Measurements from ENCODE around the gene SRCAP. TPM values are rescaled to one million over a fixed set of nuclear protein-coding genes. Genes with fewer than 3 reads are reported as not detected.

Gene SRCAP
- total RNA-seq, 2 donors from 2014 or later = 27.5 to 30.0 TPM

DNA sequence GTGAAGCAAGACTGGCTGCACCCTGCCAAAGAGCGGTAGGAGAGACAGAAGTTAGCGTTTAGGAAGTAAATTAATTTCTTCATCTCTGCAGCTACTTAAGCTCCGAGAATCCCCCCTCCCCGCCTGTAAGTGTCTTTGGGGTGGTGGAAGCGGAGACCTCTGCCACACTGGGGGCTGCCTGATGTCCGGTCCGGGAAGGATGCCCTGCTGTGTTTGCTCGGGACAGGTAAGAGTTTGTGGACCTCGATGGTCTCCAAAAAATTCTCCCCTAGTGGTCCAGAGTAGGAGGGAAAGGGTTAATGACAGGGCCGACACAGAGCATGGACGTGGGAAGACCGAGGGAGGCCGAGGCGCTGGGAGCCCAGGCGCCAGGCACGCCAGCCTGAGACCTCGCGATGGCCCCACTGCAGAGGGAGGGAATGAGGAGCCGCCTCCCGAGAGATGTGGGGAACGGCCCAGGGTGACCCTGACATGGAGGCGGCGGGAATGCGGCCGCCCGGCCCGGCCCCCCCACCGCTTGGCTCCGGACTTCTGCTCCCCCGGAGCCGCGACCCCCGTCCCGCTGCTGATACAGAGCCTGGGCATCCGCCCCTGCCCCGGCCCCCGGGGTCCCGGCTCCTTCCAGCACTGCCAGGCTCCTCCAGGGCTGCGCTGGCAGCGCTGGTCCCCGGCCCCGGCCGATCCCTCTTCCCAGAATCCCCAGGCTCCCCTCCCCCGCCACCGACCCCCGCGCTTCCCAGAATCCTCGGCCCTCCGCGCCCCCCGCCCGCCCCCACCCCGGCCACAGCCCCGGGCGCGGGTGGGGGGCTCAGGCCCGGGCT, 87.4 kb downstream of the SRCAP start:
- TF ChIP-seq CTCF (IDR thresholded peaks at IDR 0.05) (no peak), POLR2A (IDR thresholded peaks at IDR 0.05) (no peak)
- DNase-seq (peak in 3 of 4 donors; percentile 35 to 43 (median 35)), ATAC-seq (peak; percentile 50)
- no peaks in the 10 kb centered on the region for H3K9me3 ChIP-seq
- WGBS, 2 donors = 7 to 13% methylated on average over 24 to 28 of the region's 57 CpGs
- intact Hi-C loops (cut with DNase I) = no loop called here
- peak overlapping the region; percentile 55 to 89 (median 80) for H3K27ac ChIP-seq
- peak overlapping the region; percentile 95 to 99 for H3K4me3 ChIP-seq
- H3K36me3 ChIP-seq (replicated peaks in 1 of 2; ENCODE audit: insufficient read depth in 1 of 2, low read depth in 2 of 2) = peaks cover 0 to 7% of the 10 kb centered on the region in 2 donors
- peaks cover 21% of the 10 kb centered on the region for H3K4me1 ChIP-seq
- H3K27me3 ChIP-seq = no peaks in the 10 kb centered on the region

- H3K4me3 ChIP-seq = peak within 1 kb of the TSS; percentile 95 to 99
- H3K4me1 ChIP-seq = peaks cover 21% of the 10 kb centered on the region
- H3K36me3 ChIP-seq (replicated peaks in 1 of 2; ENCODE audit: insufficient read depth in 1 of 2, low read depth in 2 of 2) = peaks cover 0 to 6% of the 10 kb centered on the region in 2 donors
- peak; percentile 73 to 77 (median 76) for DNase-seq
- H3K9me3 ChIP-seq = no peaks in the 10 kb centered on the region
- peak in 2 of 7 experiments; percentile 8 to 26 for TF ChIP-seq CTCF (IDR thresholded peaks at IDR 0.05)
- TF ChIP-seq POLR2A (IDR thresholded peaks at IDR 0.05) = peak in 2 of 3 donors; percentile 31 to 51
- H3K27me3 ChIP-seq = no peaks in the 10 kb centered on the region
- peak within 1 kb of the TSS; percentile 55 to 89 (median 80) for H3K27ac ChIP-seq
- ATAC-seq = peak; percentile 87
- WGBS, 2 donors = 0% methylated on average over 3 to 35 of the region's 37 CpGs
- intact Hi-C loops (cut with DNase I) = no loop called here
Observed at GRCh38 chr16:30786936-30787612, 88.1 kb downstream of the SRCAP start, which contains the start of gene ZNF629. Gene ZNF629, minus strand, starts transcription at chr16:30787205. Its CDS starts 2,723 bp downstream, at chr16:30784482.

DNA sequence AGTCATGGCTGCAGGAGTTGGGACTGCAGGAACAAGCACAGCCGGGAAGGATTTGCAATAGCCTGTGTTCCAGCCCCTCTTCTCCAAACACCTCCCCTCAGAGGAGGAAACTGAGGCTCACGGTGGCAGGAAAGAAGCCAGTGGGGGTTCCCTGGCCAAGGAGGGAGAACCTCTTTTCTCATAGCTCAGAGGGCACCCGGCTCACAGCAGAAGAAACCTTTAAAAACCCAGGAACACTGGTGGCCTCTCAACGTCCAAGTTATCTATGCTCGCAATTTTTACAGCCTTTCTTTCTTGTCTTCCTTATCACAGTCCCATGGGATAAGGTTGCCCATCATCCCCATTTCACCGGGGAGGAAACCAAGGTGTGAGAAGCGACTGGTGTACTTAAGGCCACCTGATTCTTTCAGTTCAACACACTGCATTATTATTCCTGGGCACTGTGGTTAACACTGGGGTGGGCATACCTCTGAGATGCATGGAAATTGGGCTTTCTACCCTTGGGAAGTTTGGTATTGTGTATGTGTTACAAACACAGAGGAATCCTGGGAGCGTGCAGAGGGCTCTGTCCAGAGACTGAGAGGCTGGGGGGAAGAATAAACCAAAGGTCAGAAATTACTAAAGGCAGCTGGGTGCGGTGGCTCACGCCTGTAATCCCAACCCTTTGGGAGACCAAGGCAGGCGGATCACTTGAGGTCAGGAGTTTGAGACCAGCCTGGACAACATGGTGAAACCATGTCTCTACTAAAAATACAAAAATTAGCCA, 88.8 kb downstream of the SRCAP start:
- 47% methylated on average over 11 of the region's 11 CpGs for WGBS, 2 donors
- H3K27ac ChIP-seq = peak overlapping the region in 3 of 4 donors; percentile 77 to 89 (median 83)
- TF ChIP-seq CTCF (IDR thresholded peaks at IDR 0.05) (peak in 2 of 7 experiments; percentile 15 to 24), POLR2A (IDR thresholded peaks at IDR 0.05) (no peak)
- peak overlapping the region; percentile 95 to 99 for H3K4me3 ChIP-seq
- H3K9me3 ChIP-seq = no peaks in the 10 kb centered on the region
- intact Hi-C loops (cut with DNase I) = no loop called here
- DNase-seq = no peak
- no peaks in the 10 kb centered on the region for H3K27me3 ChIP-seq
- peaks cover 21% of the 10 kb centered on the region for H3K4me1 ChIP-seq
- peaks cover 0 to 2% of the 10 kb centered on the region in 2 donors for H3K36me3 ChIP-seq (replicated peaks in 1 of 2; ENCODE audit: insufficient read depth in 1 of 2, low read depth in 2 of 2)
- peak; percentile 3 for ATAC-seq

Small RNAs within 50 kb of the gene (small RNA-seq; reads per million reads assigned to genes)
- gene RNU6-1043P (not detected), gene RNU6-416P (not detected), gene SNORA30 (not detected)

Other genes starting within 250 kb of the SRCAP start
- gene ITGAL, start 226.4 kb upstream of the SRCAP start, total RNA-seq = 1 to 10 TPM; 1.3 to 9.2 TPM
- gene ZNF768, start 172.6 kb upstream of the SRCAP start, total RNA-seq = 10 to 100 TPM; 17.8 to 24.1 TPM
- 10 to 100 TPM; 10.2 to 11.4 TPM for gene ZNF747, start 164.3 kb upstream of the SRCAP start, total RNA-seq
- gene ZNF764, start 140.8 kb upstream of the SRCAP start, total RNA-seq = 10 to 100 TPM in 1 of 2 donors, 1 to 10 TPM in 1; 8.3 to 23.7 TPM
- gene ZNF688, start 127.5 kb upstream of the SRCAP start, total RNA-seq = 10 to 100 TPM; 19.2 to 27.4 TPM
- gene ZNF785, start 113.5 kb upstream of the SRCAP start, total RNA-seq = 10 to 100 TPM; 10.9 to 16.1 TPM
- 1 to 10 TPM; 4.6 to 7.0 TPM for gene ZNF689, start 88.8 kb upstream of the SRCAP start, total RNA-seq
- 10 to 100 TPM; 20.5 to 65.6 TPM for gene PRR14, start 48.2 kb upstream of the SRCAP start, total RNA-seq
- 10 to 100 TPM; 20.8 to 76.8 TPM for gene FBRS, start 40.7 kb upstream of the SRCAP start, total RNA-seq
- gene PHKG2, start 49.3 kb downstream of the SRCAP start, total RNA-seq = 10 to 100 TPM; 17.6 to 24.7 TPM
- 10 to 100 TPM in 1 of 2 donors, 1 to 10 TPM in 1; 1.6 to 28.0 TPM for gene CFAP119, start 62.9 kb downstream of the SRCAP start, total RNA-seq
- 10 to 100 TPM; 44.9 to 79.8 TPM for gene RNF40, start 63.2 kb downstream of the SRCAP start, total RNA-seq
- gene ZNF629, start 88.0 kb downstream of the SRCAP start, total RNA-seq = 1 to 10 TPM; 8.6 to 9.2 TPM
- gene BCL7C, start 194.9 kb downstream of the SRCAP start, total RNA-seq = 10 to 100 TPM; 19.8 to 24.1 TPM
- 1 to 10 TPM; 1.0 to 2.0 TPM for gene CTF1, start 197.4 kb downstream of the SRCAP start, total RNA-seq
- 10 to 100 TPM in 1 of 2 donors, 1 to 10 TPM in 1; 8.6 to 21.1 TPM for gene FBXL19, start 224.4 kb downstream of the SRCAP start, total RNA-seq
- 10 to 100 TPM in 1 of 2 donors, 1 to 10 TPM in 1; 7.9 to 27.2 TPM for gene ORAI3, start 249.9 kb downstream of the SRCAP start, total RNA-seq